Fibroblast of lung (primary cell): ENCODE data around the gene ATF6B. TPM values are rescaled to one million over a fixed set of nuclear protein-coding genes. Genes with fewer than 3 reads are reported as not detected.
A peak's percentile ranks its signal among the peaks of the same experiment; 100 is the strongest.

ENCODE experiments used
- DNase-seq, 2 donors: peaks; one replicate each; pipeline versions ENCODE4 v3.0.0 to v3.0.0-alpha.2; 2010; ENCODE audit warnings: low read depth in 2 of 2
- H2AFZ ChIP-seq: 2 replicates; pipeline ENCODE4 v1.5.1; 2012; ENCODE audit warnings: low read length, control low read depth, inconsistent platforms
- H3K27ac ChIP-seq: 2 replicates; pipeline ENCODE4 v1.5.1; 2011; ENCODE audit warnings: low read length, control low read depth; ENCODE audit not compliant: insufficient read depth
- H3K27me3 ChIP-seq: 2 replicates; pipeline ENCODE4 v1.5.1; 2011; ENCODE audit warnings: mild to moderate bottlenecking, low read length; ENCODE audit not compliant: control insufficient read depth, insufficient read depth
- H3K36me3 ChIP-seq: 2 replicates; pipeline ENCODE4 v1.5.1; 2011; ENCODE audit warnings: low read length; ENCODE audit not compliant: control insufficient read depth, insufficient read depth
- H3K4me1 ChIP-seq: 2 replicates; pipeline ENCODE4 v1.5.1; 2011; ENCODE audit warnings: low read length; ENCODE audit not compliant: control insufficient read depth, insufficient read depth; ENCODE audit errors: extremely low read depth
- H3K4me2 ChIP-seq: 2 replicates; pipeline ENCODE4 v1.5.1; 2011; ENCODE audit warnings: low read length, control low read depth; ENCODE audit not compliant: insufficient read depth; ENCODE audit errors: extremely low read depth
- H3K4me3 ChIP-seq, 4 experiments: fragments of 200-600 bp in 1 of 4; sonication (generic) in 1 of 4; replicated peaks in 1 of 4; 2 replicates each; pipeline ENCODE4 v1.5.1; 2011 to 2016; ENCODE audit warnings: low read length in 4 of 4, low read depth in 3 of 4, mild to moderate bottlenecking in 3 of 4, control low read depth in 2 of 4, inconsistent platforms in 1 of 4, mixed read lengths in 1 of 4; ENCODE audit not compliant: insufficient read depth in 1 of 4; ENCODE audit errors: control extremely low read depth in 1 of 4
- H3K79me2 ChIP-seq: 2 replicates; pipeline ENCODE4 v1.5.1; 2012; ENCODE audit warnings: mild to moderate bottlenecking, low read length, inconsistent platforms; ENCODE audit not compliant: control insufficient read depth, insufficient read depth
- H3K9ac ChIP-seq: 2 replicates; pipeline ENCODE4 v1.5.1; 2011; ENCODE audit warnings: mild to moderate bottlenecking, low read length, control low read depth; ENCODE audit not compliant: insufficient read depth
- H3K9me3 ChIP-seq: 2 replicates; pipeline ENCODE4 v1.5.1; 2012; ENCODE audit warnings: low read depth, low read length; ENCODE audit not compliant: control insufficient read depth, insufficient read depth
- H4K20me1 ChIP-seq: 2 replicates; pipeline ENCODE4 v1.5.1; 2011; ENCODE audit warnings: low read length; ENCODE audit not compliant: control insufficient read depth, insufficient read depth; ENCODE audit errors: extremely low read depth
- EZH2 ChIP-seq: IDR thresholded peaks from 2 replicates; pipeline ENCODE4 v1.5.1; 2012; ENCODE audit warnings: low read length, control low read depth, mild to moderate bottlenecking; ENCODE audit errors: missing control alignments
- polyA plus RNA-seq, 2 donors: library from polyadenylated mRNA; depleted of rRNA in 1 of 2; stranded (reverse) in 1 of 2; unstranded in 1 of 2; fragments of >200 nt; gene quantifications; 2 replicates each; pipeline ENCODE4 v1.2.1, GENCODE V29; 2011 to 2012; ENCODE audit warnings: missing spikeins in 1 of 2
- total RNA-seq: library from RNA; depleted of rRNA; stranded (reverse); fragments of >200 nt; gene quantifications from 2 replicates; pipeline ENCODE4 v1.2.1, GENCODE V29; 2014
- TF ChIP-seq, protein P1 (sequence below), 2 donors: IDR thresholded peaks in 1 of 2; conservative IDR thresholded peaks in 1 of 2; 1 replicate in 1 of 2; 2 replicates in 1 of 2; pipeline ENCODE4 v1.5.1; 2011 to 2012; ENCODE audit warnings: low read length in 2 of 2, control low read depth in 1 of 2, inconsistent platforms in 1 of 2, low read depth in 1 of 2, mild to moderate bottlenecking in 1 of 2

The ATF6B gene
- total and polyA plus RNA-seq, 2 donors (not counting 1 experiment from before 2014, with no cell fraction given), result 15.7 to 36.2 TPM

DNA sequence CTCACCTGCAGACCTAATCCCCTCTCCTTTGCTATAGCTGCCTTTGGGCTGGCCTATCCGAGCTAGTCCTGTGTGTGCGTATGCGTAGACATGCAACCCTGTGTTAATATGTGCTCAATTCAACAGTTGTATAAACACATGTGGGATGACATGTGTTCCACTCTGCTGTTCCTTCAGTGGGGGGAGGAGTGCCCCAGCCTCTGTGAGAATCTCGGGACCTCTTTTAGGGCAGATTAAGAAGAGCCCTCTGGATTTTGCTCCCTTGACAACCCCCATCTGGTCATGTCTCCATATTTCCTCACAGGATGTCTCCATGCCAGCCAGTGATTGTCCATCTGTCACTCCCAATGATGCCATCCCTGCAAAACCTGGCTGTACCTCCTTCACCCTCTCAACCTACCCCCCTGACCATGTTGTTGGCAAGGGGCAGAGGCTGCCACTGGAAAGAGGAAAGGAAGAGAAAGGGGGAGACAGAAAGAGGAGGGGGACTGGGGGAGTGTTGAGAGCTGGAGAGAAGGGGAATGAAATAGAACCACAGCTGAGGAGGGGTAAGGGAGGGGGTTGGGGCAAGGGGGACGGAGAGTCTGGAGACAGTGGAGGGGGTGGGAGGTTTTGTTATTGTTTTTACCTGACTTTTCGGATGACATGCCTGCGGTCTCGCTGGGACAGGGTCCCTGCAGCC, 23.3 kb upstream of the ATF6B start:
- Histone ChIP-seq H3K4me1 (peaks cover 18% of the 10 kb centered on the region), H3K4me3 (peak overlapping the region; percentile 36 to 96 (median 46)), H3K9ac (no peak overlapping the region), H3K36me3 (no peaks in the 10 kb centered on the region), H3K4me2 (peak overlapping the region; percentile 95), H3K79me2 (peaks cover 15% of the 10 kb centered on the region), H4K20me1 (no peaks in the 10 kb centered on the region), H3K27ac (no peak overlapping the region), H3K27me3 (no peaks in the 10 kb centered on the region), H2AFZ (no peak overlapping the region), H3K9me3 (no peaks in the 10 kb centered on the region)
- TF ChIP-seq, protein P1, sequence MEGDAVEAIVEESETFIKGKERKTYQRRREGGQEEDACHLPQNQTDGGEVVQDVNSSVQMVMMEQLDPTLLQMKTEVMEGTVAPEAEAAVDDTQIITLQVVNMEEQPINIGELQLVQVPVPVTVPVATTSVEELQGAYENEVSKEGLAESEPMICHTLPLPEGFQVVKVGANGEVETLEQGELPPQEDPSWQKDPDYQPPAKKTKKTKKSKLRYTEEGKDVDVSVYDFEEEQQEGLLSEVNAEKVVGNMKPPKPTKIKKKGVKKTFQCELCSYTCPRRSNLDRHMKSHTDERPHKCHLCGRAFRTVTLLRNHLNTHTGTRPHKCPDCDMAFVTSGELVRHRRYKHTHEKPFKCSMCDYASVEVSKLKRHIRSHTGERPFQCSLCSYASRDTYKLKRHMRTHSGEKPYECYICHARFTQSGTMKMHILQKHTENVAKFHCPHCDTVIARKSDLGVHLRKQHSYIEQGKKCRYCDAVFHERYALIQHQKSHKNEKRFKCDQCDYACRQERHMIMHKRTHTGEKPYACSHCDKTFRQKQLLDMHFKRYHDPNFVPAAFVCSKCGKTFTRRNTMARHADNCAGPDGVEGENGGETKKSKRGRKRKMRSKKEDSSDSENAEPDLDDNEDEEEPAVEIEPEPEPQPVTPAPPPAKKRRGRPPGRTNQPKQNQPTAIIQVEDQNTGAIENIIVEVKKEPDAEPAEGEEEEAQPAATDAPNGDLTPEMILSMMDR (conservative IDR thresholded peaks at IDR 0.05 in 1 of 2, IDR thresholded peaks at IDR 0.05 in 1 of 2; ENCODE audit: low read depth in 1 of 2, low read length in 2 of 2), result no peak
- TF ChIP-seq EZH2, result no peak
- no peak for DNase-seq

DNA sequence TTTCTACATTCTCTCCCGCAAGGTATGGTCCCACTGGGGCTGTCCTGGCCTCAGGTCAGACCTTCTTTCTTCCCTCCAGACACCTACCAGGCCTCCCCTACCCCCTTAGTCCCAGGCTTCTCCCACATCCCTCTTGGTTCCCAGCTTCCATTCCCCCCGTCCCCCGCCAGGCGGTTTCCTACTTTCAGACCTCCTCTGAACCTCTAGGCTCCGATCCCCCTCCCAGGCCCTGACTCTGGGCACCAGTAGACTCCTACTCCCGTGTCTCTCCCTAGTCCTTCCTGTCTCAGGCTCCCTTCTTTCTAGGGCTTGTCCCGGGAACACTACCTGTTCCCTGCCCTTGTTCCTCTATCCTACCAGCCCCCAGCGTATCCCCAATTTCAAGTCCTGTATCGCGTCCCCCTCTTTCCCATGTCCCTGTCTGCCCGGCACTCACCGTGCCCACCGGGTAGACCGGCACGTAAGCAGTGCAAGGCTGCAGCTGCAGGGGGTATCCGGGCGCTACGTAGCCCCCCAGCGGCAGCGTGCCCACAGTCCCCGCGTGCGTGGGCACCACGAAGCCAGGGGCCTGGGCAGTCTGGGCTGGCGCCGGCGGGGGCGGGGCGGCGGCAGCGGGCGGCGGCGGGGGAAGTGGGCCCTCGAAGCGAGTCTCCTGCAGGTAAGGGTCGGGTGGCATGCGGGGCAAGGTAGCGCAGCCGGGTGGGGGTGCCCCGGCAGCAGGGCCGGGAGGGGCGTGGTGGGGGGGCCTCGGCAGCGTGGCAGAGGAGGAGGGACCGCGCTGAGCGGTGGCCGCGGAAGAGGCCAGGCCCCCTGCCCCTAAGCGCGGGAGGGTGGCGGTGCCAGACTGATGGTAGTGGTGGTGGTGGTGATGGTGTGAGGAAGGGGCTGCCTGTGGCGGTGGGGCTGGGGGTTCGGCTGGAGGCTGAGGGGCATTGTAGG, 22.2 kb upstream of the ATF6B start:
- Histone ChIP-seq H3K27me3 (no peaks in the 10 kb centered on the region), H3K4me1 (peaks cover 13% of the 10 kb centered on the region), H3K4me3 (no peak overlapping the region), H3K9me3 (no peaks in the 10 kb centered on the region), H3K36me3 (no peaks in the 10 kb centered on the region), H3K27ac (no peak overlapping the region), H3K4me2 (no peak overlapping the region), H4K20me1 (no peaks in the 10 kb centered on the region), H2AFZ (no peak overlapping the region), H3K79me2 (peaks cover 9% of the 10 kb centered on the region), H3K9ac (no peak overlapping the region)
- no peak for TF ChIP-seq EZH2
- TF ChIP-seq, protein P1 (conservative IDR thresholded peaks at IDR 0.05 in 1 of 2, IDR thresholded peaks at IDR 0.05 in 1 of 2; ENCODE audit: low read depth in 1 of 2, low read length in 2 of 2), result no peak
- DNase-seq, result no peak

DNA sequence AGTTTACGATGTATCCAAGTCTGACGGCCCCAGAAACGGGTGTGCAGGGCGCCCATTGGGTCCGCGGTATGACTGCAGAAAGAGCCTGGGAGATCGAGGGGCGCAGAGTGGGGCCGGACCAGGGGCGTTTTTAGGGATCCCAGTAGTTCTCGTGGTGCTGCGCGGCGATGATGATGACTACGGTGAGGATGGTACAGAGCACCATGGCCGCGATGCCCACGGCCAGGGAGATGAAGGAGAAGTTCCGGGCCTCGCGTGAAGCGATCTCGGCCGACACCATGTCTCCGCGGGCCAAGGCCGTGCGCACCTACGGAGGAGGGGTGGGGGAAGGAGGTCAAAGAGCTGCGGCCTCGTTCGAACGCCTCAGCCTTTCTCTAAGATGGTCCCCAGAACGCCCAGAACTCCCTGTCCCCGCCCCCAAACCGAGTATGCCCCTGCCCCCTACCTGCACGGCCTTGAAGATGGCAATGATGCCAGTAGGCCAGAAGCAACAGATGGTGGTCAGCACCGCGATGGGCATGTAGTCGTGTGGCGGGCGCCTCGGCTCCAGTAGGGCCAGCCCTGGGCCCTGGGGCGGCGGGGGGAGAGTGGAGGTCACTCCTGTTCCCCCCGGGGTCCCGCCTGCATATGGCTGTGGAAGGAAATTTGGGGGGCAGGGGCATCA, 21.2 kb upstream of the ATF6B start:
- H2AFZ ChIP-seq, result no peak overlapping the region

More for the DNA sequence above, 21.2 kb upstream of the ATF6B start:
- DNase-seq, result no peak
- H3K79me2 ChIP-seq, result peaks cover under 1% of the 10 kb centered on the region
- H3K27ac ChIP-seq, result no peak overlapping the region
- H4K20me1 ChIP-seq, result no peaks in the 10 kb centered on the region
- H3K27me3 ChIP-seq, result no peaks in the 10 kb centered on the region
- H3K9me3 ChIP-seq, result no peaks in the 10 kb centered on the region
- no peak overlapping the region for H3K4me3 ChIP-seq
- TF ChIP-seq EZH2, result no peak
- TF ChIP-seq, protein P1 (conservative IDR thresholded peaks at IDR 0.05 in 1 of 2, IDR thresholded peaks at IDR 0.05 in 1 of 2; ENCODE audit: low read depth in 1 of 2, low read length in 2 of 2), result no peak
- H3K4me2 ChIP-seq, result no peak overlapping the region
- no peaks in the 10 kb centered on the region for H3K36me3 ChIP-seq
- H3K9ac ChIP-seq, result no peak overlapping the region
- peaks cover 13% of the 10 kb centered on the region for H3K4me1 ChIP-seq
